Mesenchymal stem cell (in vitro differentiated cells and primary cell): ENCODE measurements around the gene GIGYF1. TPM values are rescaled to one million over a fixed set of nuclear protein-coding genes. Genes with fewer than 3 reads are reported as not detected.

Experiments
- DNase-seq: peaks from one replicate; pipeline ENCODE4 v3.0.0-alpha.2; 2013
- H2AFZ ChIP-seq: one replicate; pipeline ENCODE4 v1.6.1; 2013; ENCODE audit warnings: low read depth, mild to moderate bottlenecking, control low read depth, inconsistent platforms, low read length, moderate library complexity
- H2AK5ac ChIP-seq: 2 replicates; pipeline ENCODE4 v1.6.1; 2013; ENCODE audit warnings: low read length, moderate library complexity, mild to moderate bottlenecking, inconsistent platforms; ENCODE audit not compliant: severe bottlenecking
- H2BK120ac ChIP-seq: one replicate; pipeline ENCODE4 v1.6.1; 2013; ENCODE audit warnings: low read depth, mild to moderate bottlenecking, inconsistent platforms, low read length, moderate library complexity
- H2BK12ac ChIP-seq, 2 experiments: one replicate each; pipeline ENCODE4 v1.6.1; 2013; ENCODE audit warnings: inconsistent platforms in 2 of 2, low read length in 2 of 2, mild to moderate bottlenecking in 2 of 2, moderate library complexity in 2 of 2, control low read depth in 1 of 2
- H2BK15ac ChIP-seq: one replicate; pipeline ENCODE4 v1.6.1; 2013; ENCODE audit warnings: mild to moderate bottlenecking, low read depth, inconsistent platforms; ENCODE audit not compliant: poor library complexity, severe bottlenecking
- H2BK5ac ChIP-seq: 2 replicates; pipeline ENCODE4 v1.6.1; 2013; ENCODE audit warnings: low read depth, mild to moderate bottlenecking, low read length, control low read depth, inconsistent platforms; ENCODE audit not compliant: poor library complexity, severe bottlenecking
- H3K14ac ChIP-seq, 2 experiments: one replicate each; pipeline ENCODE4 v1.6.1; 2013; ENCODE audit warnings: inconsistent platforms in 2 of 2, low read length in 2 of 2, control low read depth in 1 of 2, mild to moderate bottlenecking in 1 of 2, moderate library complexity in 1 of 2
- H3K18ac ChIP-seq, 2 experiments: one replicate each; pipeline ENCODE4 v1.6.1; 2013; ENCODE audit warnings: inconsistent platforms in 2 of 2, low read length in 2 of 2, control low read depth in 1 of 2, low read depth in 1 of 2, mild to moderate bottlenecking in 1 of 2
- H3K23ac ChIP-seq, 2 experiments: one replicate each; pipeline ENCODE4 v1.6.1; 2013; ENCODE audit warnings: inconsistent platforms in 2 of 2, low read length in 2 of 2, mild to moderate bottlenecking in 2 of 2, moderate library complexity in 2 of 2, control low read depth in 1 of 2
- H3K27ac ChIP-seq: 2 replicates; pipeline ENCODE4 v1.5.1; 2013; ENCODE audit warnings: mild to moderate bottlenecking, moderate library complexity, low read length, control low read depth, inconsistent platforms; ENCODE audit not compliant: poor library complexity, severe bottlenecking
- H3K27me3 ChIP-seq, 2 experiments: 2 replicates each; pipeline versions ENCODE4 v1.6.1 to v1.7.0; 2013; ENCODE audit warnings: low read length in 2 of 2, mild to moderate bottlenecking in 2 of 2, moderate library complexity in 2 of 2, control low read depth in 1 of 2, inconsistent platforms in 1 of 2; ENCODE audit not compliant: control insufficient read depth in 1 of 2, insufficient read depth in 1 of 2
- H3K36me3 ChIP-seq, 2 experiments: 2 replicates each; pipeline versions ENCODE4 v1.6.1 to v1.7.0; 2013; ENCODE audit warnings: low read length in 2 of 2, control low read depth in 1 of 2, inconsistent platforms in 1 of 2, low read depth in 1 of 2, mild to moderate bottlenecking in 1 of 2; ENCODE audit not compliant: insufficient read depth in 2 of 2, control insufficient read depth in 1 of 2
- H3K4ac ChIP-seq, 2 experiments: one replicate each; pipeline ENCODE4 v1.6.1; 2013; ENCODE audit warnings: inconsistent platforms in 2 of 2, low read length in 2 of 2, mild to moderate bottlenecking in 2 of 2, moderate library complexity in 2 of 2, control low read depth in 1 of 2, low read depth in 1 of 2
- H3K4me1 ChIP-seq: 2 replicates; pipeline ENCODE4 v1.6.1; 2013; ENCODE audit warnings: low read depth, low read length, control low read depth; ENCODE audit not compliant: control insufficient read depth, insufficient read depth
- H3K4me2 ChIP-seq: 2 replicates; pipeline ENCODE4 v1.6.1; 2013; ENCODE audit warnings: low read length, mild to moderate bottlenecking, inconsistent platforms; ENCODE audit not compliant: poor library complexity, severe bottlenecking
- H3K4me3 ChIP-seq, 2 experiments: 2 replicates each; pipeline versions ENCODE4 v1.5.1 to v1.7.0; 2013; ENCODE audit warnings: low read length in 2 of 2, mild to moderate bottlenecking in 2 of 2, control low read depth in 1 of 2, low read depth in 1 of 2; ENCODE audit not compliant: insufficient read depth in 1 of 2
- H3K79me1 ChIP-seq: replicated peaks from 2 replicates; pipeline ENCODE4 v1.6.1; 2013; ENCODE audit warnings: mild to moderate bottlenecking, control low read depth, low read length, inconsistent platforms; ENCODE audit not compliant: poor library complexity, severe bottlenecking
- H3K9ac ChIP-seq: 2 replicates; pipeline ENCODE4 v1.7.0; 2013; ENCODE audit warnings: mild to moderate bottlenecking, low read length, moderate library complexity
- H3K9me3 ChIP-seq: 2 replicates; pipeline ENCODE4 v1.7.0; 2013; ENCODE audit warnings: mild to moderate bottlenecking, low read length; ENCODE audit not compliant: control insufficient read depth
- H4K8ac ChIP-seq: one replicate; pipeline ENCODE4 v1.6.1; 2013; ENCODE audit warnings: inconsistent platforms, mild to moderate bottlenecking, low read length, moderate library complexity
- H4K91ac ChIP-seq: one replicate; pipeline ENCODE4 v1.6.1; 2013; ENCODE audit warnings: mild to moderate bottlenecking, low read length, inconsistent platforms
- WGBS: methylation state at CpG from one replicate; pipeline ENCODE4 v1.1.7; 2013; ENCODE audit warnings: mixed read lengths; 5-methylcytosine and 5-hydroxymethylcytosine counted together
- polyA plus RNA-seq, 2 experiments: library from polyadenylated mRNA; stranded (reverse); fragments of 200-250 nt; gene quantifications; one replicate each; pipeline ENCODE4 v1.2.3, GENCODE V29; 2013

Gene GIGYF1
- 13.2 TPM for polyA plus RNA-seq (2013, experiment 1 of 2)
- 12.0 TPM for polyA plus RNA-seq (2013, experiment 2 of 2)

GRCh38 chr7:100694098-100694745 is at the start of gene GIGYF1:
TSS of gene GIGYF1 (minus strand) at chr7:100694250. CDS start at chr7:100688238, 6,012 bp downstream.
- Histone ChIP-seq H2BK12ac (peak within 1 kb of the TSS in 1 of 2 experiments; percentile 52), H3K23ac (peak within 1 kb of the TSS in 1 of 2 experiments; percentile 35), H3K18ac (peak within 1 kb of the TSS; percentile 87 to 92), H3K27ac (no peak within 1 kb of the TSS), H3K4me3 (peak within 1 kb of the TSS; percentile 89 to 95), H3K14ac (peak within 1 kb of the TSS; percentile 68 to 72), H3K4me1 (peaks cover 23% of the 10 kb centered on the region), H3K79me1 (peaks cover 15% of the 10 kb centered on the region), H2AK5ac (no peak within 1 kb of the TSS), H2BK5ac (no peak within 1 kb of the TSS), H3K4ac (peak within 1 kb of the TSS in 1 of 2 experiments; percentile 98), H3K4me2 (peak within 1 kb of the TSS; percentile 85), H4K91ac (peak within 1 kb of the TSS; percentile 82), H3K27me3 (peaks cover 3 to 5% of the 10 kb centered on the region in 2 experiments), H3K9ac (peak within 1 kb of the TSS; percentile 91), H3K36me3 (peaks cover 2 to 12% of the 10 kb centered on the region in 2 experiments), H3K9me3 (no peaks in the 10 kb centered on the region), H2AFZ (no peak within 1 kb of the TSS), H4K8ac (peak within 1 kb of the TSS; percentile 71), H2BK120ac (peak within 1 kb of the TSS; percentile 89), H2BK15ac (peak within 1 kb of the TSS; percentile 92)
- 0% methylated on average over 20 of the region's 102 CpGs for WGBS
- peak; percentile 71 for DNase-seq

GRCh38 chr7:100739934-100740333 is 45.9 kb upstream of the GIGYF1 start:
- H3K79me1 ChIP-seq, result no peaks in the 10 kb centered on the region
- no peak overlapping the region for H3K9ac ChIP-seq
- H3K23ac ChIP-seq, result no peak overlapping the region
- H2BK120ac ChIP-seq, result no peak overlapping the region
- no peaks in the 10 kb centered on the region for H3K9me3 ChIP-seq
- H3K4me1 ChIP-seq, result no peaks in the 10 kb centered on the region
- H3K27ac ChIP-seq, result no peak overlapping the region
- H4K91ac ChIP-seq, result no peak overlapping the region
- no peak overlapping the region for H3K4ac ChIP-seq
- H2BK15ac ChIP-seq, result no peak overlapping the region
- DNase-seq, result no peak
- H2BK5ac ChIP-seq, result no peak overlapping the region
- no peak overlapping the region for H3K18ac ChIP-seq
- no peak overlapping the region for H3K4me3 ChIP-seq
- no peak overlapping the region for H4K8ac ChIP-seq
- H2AK5ac ChIP-seq, result no peak overlapping the region
- no peaks in the 10 kb centered on the region for H3K36me3 ChIP-seq
- H3K27me3 ChIP-seq, result peaks cover 0 to 25% of the 10 kb centered on the region in 2 experiments
- no peak overlapping the region for H3K4me2 ChIP-seq
- H3K14ac ChIP-seq, result no peak overlapping the region
- H2BK12ac ChIP-seq, result no peak overlapping the region
- 98% methylated on average over 6 of the region's 6 CpGs for WGBS
- H2AFZ ChIP-seq, result no peak overlapping the region

GRCh38 chr7:100736671-100737070 is 42.6 kb upstream of the GIGYF1 start:
- H3K18ac ChIP-seq, result no peak overlapping the region
- no peak overlapping the region for H3K4me2 ChIP-seq
- peaks cover 0 to 36% of the 10 kb centered on the region in 2 experiments for H3K27me3 ChIP-seq
- no peaks in the 10 kb centered on the region for H3K4me1 ChIP-seq
- H3K14ac ChIP-seq, result no peak overlapping the region
- no peak overlapping the region for H3K23ac ChIP-seq
- no peak overlapping the region for H2BK120ac ChIP-seq
- no peak overlapping the region for H2AK5ac ChIP-seq
- no peak overlapping the region for H3K27ac ChIP-seq
- no peak overlapping the region for H2BK5ac ChIP-seq
- no peaks in the 10 kb centered on the region for H3K79me1 ChIP-seq
- no peak overlapping the region for H3K4me3 ChIP-seq
- no peak overlapping the region for H4K91ac ChIP-seq
- H3K9me3 ChIP-seq, result no peaks in the 10 kb centered on the region
- WGBS, result 77% methylated on average over 12 of the region's 13 CpGs
- H2AFZ ChIP-seq, result no peak overlapping the region
- H3K36me3 ChIP-seq, result no peaks in the 10 kb centered on the region
- DNase-seq, result no peak
- H3K4ac ChIP-seq, result no peak overlapping the region
- no peak overlapping the region for H2BK15ac ChIP-seq
- no peak overlapping the region for H2BK12ac ChIP-seq
- H3K9ac ChIP-seq, result no peak overlapping the region
- no peak overlapping the region for H4K8ac ChIP-seq

GRCh38 chr7:100735730-100736129 is 41.7 kb upstream of the GIGYF1 start:
- H2AFZ ChIP-seq, result no peak overlapping the region
- no peak overlapping the region for H2BK5ac ChIP-seq
- H3K36me3 ChIP-seq, result no peaks in the 10 kb centered on the region
- no peak for DNase-seq
- no peak overlapping the region for H2AK5ac ChIP-seq
- H3K27ac ChIP-seq, result no peak overlapping the region
- H3K23ac ChIP-seq, result no peak overlapping the region
- H2BK120ac ChIP-seq, result no peak overlapping the region
- H4K8ac ChIP-seq, result no peak overlapping the region
- no peak overlapping the region for H3K4me2 ChIP-seq
- WGBS, result 80% methylated on average over 4 of the region's 7 CpGs
- no peak overlapping the region for H3K14ac ChIP-seq
- H3K4me3 ChIP-seq, result no peak overlapping the region
- no peaks in the 10 kb centered on the region for H3K9me3 ChIP-seq
- H3K9ac ChIP-seq, result no peak overlapping the region
- no peaks in the 10 kb centered on the region for H3K4me1 ChIP-seq
- no peak overlapping the region for H3K4ac ChIP-seq
- H3K79me1 ChIP-seq, result no peaks in the 10 kb centered on the region
- H4K91ac ChIP-seq, result no peak overlapping the region
- no peak overlapping the region for H2BK12ac ChIP-seq
- H2BK15ac ChIP-seq, result no peak overlapping the region
- H3K27me3 ChIP-seq, result peaks cover 0 to 41% of the 10 kb centered on the region in 2 experiments
- H3K18ac ChIP-seq, result no peak overlapping the region
